ENCODE data around the gene PEAR1. TPM values are rescaled to one million over a fixed set of nuclear protein-coding genes. Genes with fewer than 3 reads are reported as not detected.

PEAR1 gene
- total and polyA plus RNA-seq, 9 donors, result 12.2 to 35.0 (median 27.7) TPM

DNA sequence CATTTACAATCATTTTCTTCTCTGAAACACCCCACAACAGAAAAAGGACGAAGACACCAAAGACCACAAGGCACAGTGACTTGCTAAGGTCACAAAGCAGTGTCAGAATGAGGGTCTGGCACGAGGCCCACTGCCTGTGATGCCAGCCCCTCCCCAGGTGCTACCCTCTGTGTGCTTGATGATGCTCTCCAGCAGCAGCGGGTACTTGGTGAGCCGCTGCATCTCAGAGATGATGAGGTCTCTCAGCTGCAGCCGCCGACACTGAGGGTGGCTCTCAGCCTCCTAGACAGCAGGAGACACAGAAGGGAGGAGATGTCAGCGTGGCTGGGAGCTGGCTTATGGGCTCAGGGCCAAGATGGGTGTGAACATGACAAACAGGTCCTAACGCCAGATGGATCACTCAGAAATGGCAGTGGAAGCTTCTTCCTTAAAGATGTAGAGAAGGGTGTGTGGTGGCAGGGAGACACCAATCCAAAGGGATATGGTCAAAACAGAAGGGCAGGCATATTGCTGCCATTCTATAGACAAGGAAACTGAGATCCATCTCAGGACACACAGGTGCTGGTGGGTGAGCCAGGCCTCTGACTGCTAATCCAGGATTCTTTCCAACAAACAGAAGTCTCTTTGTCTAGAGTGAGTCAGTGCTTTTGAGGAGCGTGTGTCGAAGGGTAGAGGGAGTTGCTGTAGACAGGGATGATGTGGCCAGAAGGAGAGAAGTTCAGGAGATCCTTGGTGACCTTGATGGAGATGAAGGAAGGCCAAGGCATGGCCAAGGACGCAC, 52.6 kb downstream of the PEAR1 start:
- no peaks in the 10 kb centered on the region for H3K27me3 ChIP-seq (ENCODE audit: control insufficient read depth, insufficient read depth, low read length)
- 84% methylated on average over 11 of the region's 11 CpGs for WGBS (ENCODE audit: insufficient coverage)
- DNase-seq, result no peak
- no peak overlapping the region for H3K4me3 ChIP-seq (ENCODE audit: low read length)
- no peaks in the 10 kb centered on the region for H3K9me3 ChIP-seq (replicated peaks; ENCODE audit: control insufficient read depth, low read depth, low read length)
- H3K4me1 ChIP-seq (ENCODE audit: control insufficient read depth, insufficient read depth, low read length), result no peaks in the 10 kb centered on the region
- H3K27ac ChIP-seq (ENCODE audit: low read length), result no peak overlapping the region
- H3K36me3 ChIP-seq (ENCODE audit: control insufficient read depth, insufficient read depth, low read length), result peaks cover 93% of the 10 kb centered on the region

DNA sequence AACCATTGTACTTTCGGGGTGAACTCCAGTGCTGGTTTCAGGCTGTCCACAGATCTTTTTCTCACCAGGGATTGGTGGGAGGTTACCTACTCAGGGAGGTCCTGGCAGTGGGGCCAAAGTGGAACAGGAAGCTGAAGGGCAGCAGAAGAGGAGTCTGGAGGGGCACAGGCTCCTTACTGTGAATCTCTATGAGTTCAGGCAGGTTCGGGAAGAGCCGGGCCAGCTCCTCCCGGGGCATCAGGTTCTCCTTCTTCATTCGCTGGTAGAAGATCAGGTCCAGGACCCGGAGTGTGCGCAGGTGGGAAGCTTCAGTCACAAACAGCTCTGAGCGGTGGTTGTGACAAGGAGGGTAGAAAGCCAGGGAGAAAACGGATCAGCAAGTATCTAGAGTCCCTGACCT, 53.6 kb downstream of the PEAR1 start:
- DNase-seq, result no peak
- WGBS (ENCODE audit: insufficient coverage), result 99% methylated on average over 7 of the region's 9 CpGs
- Histone ChIP-seq H3K9me3 (replicated peaks; ENCODE audit: control insufficient read depth, low read depth, low read length) (no peaks in the 10 kb centered on the region), H3K27me3 (ENCODE audit: control insufficient read depth, insufficient read depth, low read length) (no peaks in the 10 kb centered on the region), H3K4me3 (ENCODE audit: low read length) (no peak overlapping the region), H3K27ac (ENCODE audit: low read length) (no peak overlapping the region), H3K36me3 (ENCODE audit: control insufficient read depth, insufficient read depth, low read length) (peaks cover 93% of the 10 kb centered on the region), H3K4me1 (ENCODE audit: control insufficient read depth, insufficient read depth, low read length) (no peaks in the 10 kb centered on the region)

DNA sequence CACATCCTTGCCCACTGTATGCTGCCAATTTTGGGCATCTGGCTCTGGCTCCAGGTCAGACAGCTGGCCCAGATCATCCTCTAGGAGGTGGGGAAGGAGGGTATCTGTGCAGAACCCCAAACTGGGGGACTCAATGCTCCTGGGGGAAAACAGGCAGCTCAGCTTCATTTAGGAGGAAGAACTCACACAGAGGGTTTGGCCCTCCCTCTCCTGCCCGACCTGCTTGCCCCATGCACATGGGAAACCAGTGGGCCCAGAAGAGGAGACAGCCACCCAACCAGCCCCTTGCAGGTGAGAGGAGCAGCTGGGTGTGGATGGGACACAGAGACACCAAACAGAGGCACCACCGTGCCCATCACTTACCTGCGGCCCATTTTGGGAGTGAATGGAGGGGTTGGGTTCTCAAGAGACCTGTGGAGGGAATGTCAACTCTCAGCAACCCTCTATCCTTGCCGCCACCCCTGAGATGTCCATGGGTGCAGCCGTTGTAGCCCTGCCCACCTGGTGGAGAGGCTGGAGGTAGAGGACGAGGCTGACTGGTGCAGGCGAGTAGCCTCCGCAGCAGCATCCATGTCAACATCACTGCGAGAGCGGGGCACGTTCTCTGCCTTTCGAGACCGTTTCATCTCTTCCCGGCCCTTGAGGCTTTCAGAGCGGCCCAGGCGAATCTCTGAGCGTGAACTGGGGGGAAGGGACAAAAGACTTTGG, 54.5 kb downstream of the PEAR1 start:
- Histone ChIP-seq H3K9me3 (replicated peaks; ENCODE audit: control insufficient read depth, low read depth, low read length) (no peaks in the 10 kb centered on the region), H3K4me3 (ENCODE audit: low read length) (no peak overlapping the region), H3K27ac (ENCODE audit: low read length) (no peak overlapping the region), H3K27me3 (ENCODE audit: control insufficient read depth, insufficient read depth, low read length) (no peaks in the 10 kb centered on the region), H3K36me3 (ENCODE audit: control insufficient read depth, insufficient read depth, low read length) (peaks cover 92% of the 10 kb centered on the region), H3K4me1 (ENCODE audit: control insufficient read depth, insufficient read depth, low read length) (no peaks in the 10 kb centered on the region)
- 95% methylated on average over 9 of the region's 17 CpGs for WGBS (ENCODE audit: insufficient coverage)
- no peak for DNase-seq

DNA sequence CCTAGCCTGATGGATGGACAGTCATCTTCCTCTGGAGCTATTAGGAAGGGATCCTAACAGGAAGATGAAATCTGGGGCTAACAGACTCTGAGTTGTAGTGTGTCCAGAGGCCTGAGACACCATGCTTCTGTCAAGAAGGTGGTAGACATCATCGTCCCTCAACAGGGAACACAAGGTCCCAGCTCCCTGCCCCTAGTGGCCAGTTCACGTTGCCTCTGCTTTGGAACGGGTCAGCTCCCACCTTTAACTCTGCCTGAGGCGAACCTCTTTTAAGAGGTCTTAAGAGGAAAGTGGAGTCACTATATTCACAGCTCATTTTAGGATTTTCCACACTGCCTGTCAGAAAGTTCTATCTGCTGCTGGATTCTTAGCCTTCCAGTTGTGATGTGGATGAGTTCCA, 55.2 kb downstream of the PEAR1 start:
- H3K4me3 ChIP-seq (ENCODE audit: low read length), result no peak overlapping the region
- no peak overlapping the region for H3K27ac ChIP-seq (ENCODE audit: low read length)
- WGBS (ENCODE audit: insufficient coverage), result no CpG with 5 or more reads among the region's 4 CpGs
- no peaks in the 10 kb centered on the region for H3K9me3 ChIP-seq (replicated peaks; ENCODE audit: control insufficient read depth, low read depth, low read length)
- no peak for DNase-seq
- no peaks in the 10 kb centered on the region for H3K27me3 ChIP-seq (ENCODE audit: control insufficient read depth, insufficient read depth, low read length)
- H3K36me3 ChIP-seq (ENCODE audit: control insufficient read depth, insufficient read depth, low read length), result peaks cover 90% of the 10 kb centered on the region
- no peaks in the 10 kb centered on the region for H3K4me1 ChIP-seq (ENCODE audit: control insufficient read depth, insufficient read depth, low read length)

DNA sequence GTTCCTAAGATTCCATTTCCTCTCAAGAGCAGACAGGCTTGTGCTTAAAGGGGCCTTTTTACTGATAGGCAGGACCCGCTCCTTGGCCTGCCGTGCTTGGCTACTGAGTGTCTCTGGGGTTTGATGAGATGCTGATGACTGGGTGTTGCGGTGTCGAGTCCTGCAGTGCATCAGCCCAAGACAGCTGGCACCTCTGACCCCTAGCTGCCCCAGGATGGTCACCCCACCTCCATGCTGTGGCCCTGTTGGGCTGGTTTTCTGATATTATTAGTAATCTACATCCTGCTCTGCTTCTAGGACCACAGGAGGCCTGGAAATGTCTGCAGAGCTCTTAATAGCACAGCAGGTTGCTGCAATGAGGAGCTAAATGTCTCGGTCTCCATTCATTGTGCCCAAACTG, 55.6 kb downstream of the PEAR1 start:
- Histone ChIP-seq H3K4me1 (ENCODE audit: control insufficient read depth, insufficient read depth, low read length) (no peaks in the 10 kb centered on the region), H3K27me3 (ENCODE audit: control insufficient read depth, insufficient read depth, low read length) (no peaks in the 10 kb centered on the region), H3K9me3 (replicated peaks; ENCODE audit: control insufficient read depth, low read depth, low read length) (no peaks in the 10 kb centered on the region), H3K27ac (ENCODE audit: low read length) (no peak overlapping the region), H3K4me3 (ENCODE audit: low read length) (no peak overlapping the region), H3K36me3 (ENCODE audit: control insufficient read depth, insufficient read depth, low read length) (peaks cover 86% of the 10 kb centered on the region)
- 95% methylated on average over 3 of the region's 5 CpGs for WGBS (ENCODE audit: insufficient coverage)
- no peak for DNase-seq

DNA sequence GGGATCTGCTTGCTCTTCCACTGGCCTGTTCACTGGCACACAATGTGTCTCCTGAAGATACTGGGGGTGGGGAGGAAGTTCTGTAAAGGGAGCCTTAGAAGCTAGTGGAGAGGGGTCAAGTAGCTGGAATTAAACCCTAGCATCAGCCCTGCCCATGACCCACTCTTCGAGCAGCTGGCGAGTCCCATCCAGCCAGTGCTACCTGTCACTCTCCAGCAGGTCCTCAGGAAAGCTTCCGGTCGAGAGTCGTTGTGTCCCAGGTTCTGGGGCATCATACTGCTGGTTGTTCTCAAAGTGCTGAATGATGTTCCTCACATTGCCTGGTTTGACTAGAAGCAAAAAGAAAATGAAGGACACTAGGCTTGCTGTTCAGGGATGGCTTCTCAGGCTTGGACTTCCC, 57.9 kb downstream of the PEAR1 start:
- no peak for DNase-seq
- Histone ChIP-seq H3K27ac (ENCODE audit: low read length) (no peak overlapping the region), H3K27me3 (ENCODE audit: control insufficient read depth, insufficient read depth, low read length) (no peaks in the 10 kb centered on the region), H3K9me3 (replicated peaks; ENCODE audit: control insufficient read depth, low read depth, low read length) (no peaks in the 10 kb centered on the region), H3K36me3 (ENCODE audit: control insufficient read depth, insufficient read depth, low read length) (peaks cover 85% of the 10 kb centered on the region), H3K4me3 (ENCODE audit: low read length) (no peak overlapping the region), H3K4me1 (ENCODE audit: control insufficient read depth, insufficient read depth, low read length) (no peaks in the 10 kb centered on the region)
- WGBS (ENCODE audit: insufficient coverage), result 98% methylated on average over 5 of the region's 5 CpGs

DNA sequence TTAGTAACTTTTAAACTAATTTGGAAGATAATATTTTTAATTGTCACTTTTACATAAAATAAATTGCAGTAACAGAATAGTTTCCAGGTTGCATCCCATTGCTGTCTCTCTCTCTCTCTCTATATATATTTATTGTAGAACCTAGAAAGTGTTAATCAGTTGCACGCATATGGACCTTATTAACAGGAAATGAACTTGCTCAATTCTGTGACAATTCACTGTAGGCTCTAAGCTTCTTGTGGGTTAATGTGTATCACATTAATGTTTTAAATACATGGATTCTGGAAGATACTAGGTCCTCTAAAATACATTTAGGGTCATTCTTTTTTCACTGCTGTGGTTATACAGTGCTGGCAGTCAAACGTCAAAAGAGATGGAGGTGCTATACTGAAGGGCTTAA, 60.1 kb downstream of the PEAR1 start:
- no peak for DNase-seq
- H3K27me3 ChIP-seq (ENCODE audit: control insufficient read depth, insufficient read depth, low read length), result no peaks in the 10 kb centered on the region
- H3K27ac ChIP-seq (ENCODE audit: low read length), result no peak overlapping the region
- no peaks in the 10 kb centered on the region for H3K4me1 ChIP-seq (ENCODE audit: control insufficient read depth, insufficient read depth, low read length)
- H3K9me3 ChIP-seq (replicated peaks; ENCODE audit: control insufficient read depth, low read depth, low read length), result no peaks in the 10 kb centered on the region
- no CpG with 5 or more reads among the region's 2 CpGs for WGBS (ENCODE audit: insufficient coverage)
- no peak overlapping the region for H3K4me3 ChIP-seq (ENCODE audit: low read length)
- peaks cover 85% of the 10 kb centered on the region for H3K36me3 ChIP-seq (ENCODE audit: control insufficient read depth, insufficient read depth, low read length)

DNA sequence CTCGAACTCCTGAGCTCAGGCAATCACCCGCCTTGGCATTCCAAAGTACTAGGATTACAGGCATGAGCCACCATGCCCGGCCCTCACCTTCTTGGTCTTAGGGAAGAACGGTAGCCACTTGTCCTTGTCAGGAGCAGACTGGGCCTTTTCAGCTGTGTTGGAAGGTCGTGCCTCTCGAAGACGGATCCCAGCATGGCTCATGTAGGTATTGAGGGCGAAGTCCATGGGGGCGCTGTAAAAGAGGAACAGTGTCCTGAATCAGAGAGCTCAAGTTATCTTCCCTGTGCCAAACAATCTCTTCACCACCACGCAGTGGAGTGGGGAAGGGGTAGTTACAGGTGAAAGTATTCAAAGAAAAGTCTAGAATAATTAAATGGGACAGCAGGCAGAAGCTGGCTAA, 62.8 kb downstream of the PEAR1 start:
- Histone ChIP-seq H3K4me3 (ENCODE audit: low read length) (no peak overlapping the region), H3K36me3 (ENCODE audit: control insufficient read depth, insufficient read depth, low read length) (peaks cover 87% of the 10 kb centered on the region), H3K4me1 (ENCODE audit: control insufficient read depth, insufficient read depth, low read length) (no peaks in the 10 kb centered on the region), H3K27me3 (ENCODE audit: control insufficient read depth, insufficient read depth, low read length) (no peaks in the 10 kb centered on the region), H3K27ac (ENCODE audit: low read length) (no peak overlapping the region), H3K9me3 (replicated peaks; ENCODE audit: control insufficient read depth, low read depth, low read length) (no peaks in the 10 kb centered on the region)
- DNase-seq, result no peak
- WGBS (ENCODE audit: insufficient coverage), result 98% methylated on average over 7 of the region's 10 CpGs

DNA sequence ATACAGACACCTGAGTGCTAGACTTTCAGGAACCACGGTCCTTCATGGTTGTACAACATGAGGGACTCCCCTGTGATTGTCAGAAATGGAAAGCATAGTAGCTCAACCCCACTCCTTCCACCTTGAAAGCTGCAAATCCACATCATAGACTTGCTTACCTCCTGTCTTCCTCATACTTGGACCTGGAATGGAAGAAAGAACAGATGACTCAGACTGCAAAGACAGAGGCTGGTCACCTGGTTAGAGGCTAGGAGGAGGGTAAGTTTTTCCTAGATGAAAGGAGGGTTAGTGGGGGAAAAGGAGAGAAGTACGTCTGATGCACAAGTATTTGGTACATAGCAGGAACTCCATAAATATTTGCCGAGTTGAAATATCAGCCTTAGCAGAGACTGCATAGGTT, 64.1 kb downstream of the PEAR1 start:
- Histone ChIP-seq H3K27me3 (ENCODE audit: control insufficient read depth, insufficient read depth, low read length) (no peaks in the 10 kb centered on the region), H3K27ac (ENCODE audit: low read length) (no peak overlapping the region), H3K4me3 (ENCODE audit: low read length) (no peak overlapping the region), H3K4me1 (ENCODE audit: control insufficient read depth, insufficient read depth, low read length) (no peaks in the 10 kb centered on the region), H3K36me3 (ENCODE audit: control insufficient read depth, insufficient read depth, low read length) (peaks cover 86% of the 10 kb centered on the region), H3K9me3 (replicated peaks; ENCODE audit: control insufficient read depth, low read depth, low read length) (no peaks in the 10 kb centered on the region)
- DNase-seq, result no peak
- no CpG with 5 or more reads among the region's 3 CpGs for WGBS (ENCODE audit: insufficient coverage)

DNA sequence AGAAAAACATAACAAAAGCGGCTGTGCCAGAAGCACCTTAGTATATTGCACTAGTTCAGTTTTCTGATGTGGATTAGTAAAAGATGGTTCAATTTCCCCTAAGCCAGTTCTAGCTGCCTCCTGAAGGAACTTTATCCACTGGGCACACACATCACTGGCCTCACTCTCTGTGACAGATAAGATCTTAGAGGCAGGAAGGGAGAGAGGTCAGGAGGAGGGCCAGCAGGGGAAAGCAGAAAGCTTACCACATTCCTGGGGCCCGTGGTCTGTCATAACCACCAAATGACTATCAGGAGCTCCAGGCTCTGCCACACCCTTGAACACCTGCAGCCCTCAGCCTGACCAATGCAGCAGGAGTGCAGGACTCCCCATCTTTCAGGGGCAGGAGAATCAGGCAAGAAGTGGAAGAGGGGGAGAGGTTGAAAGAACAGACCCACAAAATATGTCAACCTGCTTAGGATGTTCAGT, 64.8 kb downstream of the PEAR1 start:
- no peak overlapping the region for H3K4me3 ChIP-seq (ENCODE audit: low read length)
- whole genome bisulfite sequencing (ENCODE audit: insufficient coverage), result 100% methylated on average over 1 of the region's 2 CpGs
- no peaks in the 10 kb centered on the region for H3K4me1 ChIP-seq (ENCODE audit: control insufficient read depth, insufficient read depth, low read length)
- no peak for DNase-seq
- H3K27ac ChIP-seq (ENCODE audit: low read length), result no peak overlapping the region
- H3K27me3 ChIP-seq (ENCODE audit: control insufficient read depth, insufficient read depth, low read length), result no peaks in the 10 kb centered on the region
- H3K36me3 ChIP-seq (ENCODE audit: control insufficient read depth, insufficient read depth, low read length), result peaks cover 86% of the 10 kb centered on the region
- no peaks in the 10 kb centered on the region for H3K9me3 ChIP-seq (replicated peaks; ENCODE audit: control insufficient read depth, low read depth, low read length)

Measured in muscle of leg (tissue), 11 donors.